Prostate gland (tissue), 2 donors: ENCODE results near the gene ELOVL5.

Experiments used
- POLR2A ChIP-seq: fragments of 450-650 bp; IDR thresholded peaks from one replicate; pipeline ENCODE4 v1.6.1; 2016; ENCODE audit warnings: antibody characterized with exemption, mild to moderate bottlenecking
- POLR2AphosphoS5 ChIP-seq: sonication (generic); formaldehyde crosslinking; IDR thresholded peaks from one replicate; pipeline ENCODE4 v1.6.1; 2017; ENCODE audit warnings: antibody characterized with exemption
- TF ChIP-seq, protein P1 (sequence below), 4 experiments: fragments of 200-600 bp in 2 of 4; fragments of 450-650 bp in 2 of 4; sonication (generic) in 2 of 4; IDR thresholded peaks; 1 replicate in 3 of 4; 2 replicates in 1 of 4; pipeline ENCODE4 v1.5.1; 2016 to 2019; ENCODE audit warnings: antibody characterized with exemption in 4 of 4, mild to moderate bottlenecking in 2 of 4, moderate library complexity in 2 of 4

DNA sequence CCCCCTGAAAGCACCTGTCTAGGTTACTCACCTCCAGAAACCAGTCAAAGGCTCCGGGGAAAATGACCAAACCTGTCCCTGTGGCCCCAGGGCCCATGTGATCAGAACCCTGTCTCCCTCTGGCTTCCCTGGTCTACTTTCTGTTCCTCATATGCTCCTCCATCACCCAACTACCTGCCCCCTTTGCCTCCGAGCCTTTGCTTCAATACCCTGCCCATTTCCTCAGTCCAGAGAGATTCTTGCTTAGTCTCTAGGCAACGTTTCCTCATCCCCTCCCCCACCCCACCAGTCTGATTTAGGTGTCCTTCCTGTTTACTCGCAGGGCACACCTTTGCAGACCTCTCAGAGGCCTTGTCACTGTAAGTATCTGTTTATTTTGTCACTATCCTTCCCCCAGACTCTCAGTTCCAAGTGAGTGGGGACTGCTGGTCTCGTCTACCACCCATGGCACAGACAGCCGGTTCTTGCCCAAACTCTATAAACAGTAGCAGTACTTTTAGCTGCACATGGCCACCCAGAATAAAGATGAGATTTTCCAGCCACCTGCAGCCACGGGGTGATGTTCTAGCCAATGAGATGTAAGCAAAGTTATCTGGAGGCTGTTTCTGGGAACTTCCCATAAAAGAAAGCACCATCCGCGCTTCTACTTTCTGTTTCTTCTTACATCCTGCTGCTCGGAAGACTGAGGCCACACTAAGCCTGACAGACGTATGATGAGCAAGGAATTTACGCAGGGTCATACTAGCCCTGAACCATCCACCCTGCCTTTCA is 13.3 kb downstream of the ELOVL5 start:
- TF ChIP-seq, protein P1, sequence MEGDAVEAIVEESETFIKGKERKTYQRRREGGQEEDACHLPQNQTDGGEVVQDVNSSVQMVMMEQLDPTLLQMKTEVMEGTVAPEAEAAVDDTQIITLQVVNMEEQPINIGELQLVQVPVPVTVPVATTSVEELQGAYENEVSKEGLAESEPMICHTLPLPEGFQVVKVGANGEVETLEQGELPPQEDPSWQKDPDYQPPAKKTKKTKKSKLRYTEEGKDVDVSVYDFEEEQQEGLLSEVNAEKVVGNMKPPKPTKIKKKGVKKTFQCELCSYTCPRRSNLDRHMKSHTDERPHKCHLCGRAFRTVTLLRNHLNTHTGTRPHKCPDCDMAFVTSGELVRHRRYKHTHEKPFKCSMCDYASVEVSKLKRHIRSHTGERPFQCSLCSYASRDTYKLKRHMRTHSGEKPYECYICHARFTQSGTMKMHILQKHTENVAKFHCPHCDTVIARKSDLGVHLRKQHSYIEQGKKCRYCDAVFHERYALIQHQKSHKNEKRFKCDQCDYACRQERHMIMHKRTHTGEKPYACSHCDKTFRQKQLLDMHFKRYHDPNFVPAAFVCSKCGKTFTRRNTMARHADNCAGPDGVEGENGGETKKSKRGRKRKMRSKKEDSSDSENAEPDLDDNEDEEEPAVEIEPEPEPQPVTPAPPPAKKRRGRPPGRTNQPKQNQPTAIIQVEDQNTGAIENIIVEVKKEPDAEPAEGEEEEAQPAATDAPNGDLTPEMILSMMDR (IDR thresholded peaks at IDR 0.05) = no peak
- TF ChIP-seq POLR2A (no peak), POLR2AphosphoS5 (no peak)
